HG02610 (cell line): ENCODE data around the gene TRIM43B.
A peak's percentile ranks its signal among the peaks of the same experiment; 100 is the strongest.
"Not testable (repeated sequence)": the region's sequence is repeated elsewhere in the genome, so short reads cannot be mapped to it uniquely, and the experiment has no call there.

Experiments
- ATAC-seq: cut with Tn5 transposase; IDR thresholded peaks from one replicate; pipeline ENCODE4 v1.9.1; 2021; ENCODE audit warnings: mild to moderate bottlenecking, moderate library complexity; ENCODE audit not compliant: unreplicated experiment

The TRIM43B gene

DNA sequence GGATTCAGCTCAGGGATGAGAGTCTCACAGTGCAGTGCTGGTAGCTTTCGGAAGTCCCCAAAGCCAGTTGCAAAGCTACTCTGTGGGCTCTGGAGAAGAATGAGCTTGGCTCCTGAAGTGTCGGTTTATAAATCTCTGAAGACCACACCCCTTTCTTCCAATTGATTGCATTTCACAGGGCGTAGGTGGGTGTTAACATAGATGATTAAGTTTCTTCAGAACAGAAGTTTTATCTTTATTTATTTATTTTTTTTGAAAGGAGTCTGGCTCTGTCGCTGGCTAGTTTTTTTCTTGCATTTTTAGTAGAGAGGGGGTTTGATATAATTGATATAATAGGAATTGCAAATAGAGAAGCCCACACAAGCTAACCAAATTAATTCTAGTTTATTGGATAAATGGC, at the start of gene TRIM43B:
Gene TRIM43B (minus strand): TSS at position 101 of the 400 bp plus-strand sequence. CDS start 2,040 bp downstream, outside the sequence.
- not testable (repeated sequence) for ATAC-seq

GRCh38 chr2:95531254-95531771, 46.8 kb upstream of the TRIM43B start:
- peak; percentile 17 for ATAC-seq

- ATAC-seq: peak; percentile 83
Measured at GRCh38 chr2:95530734-95531133, 46.2 kb upstream of the TRIM43B start.

DNA sequence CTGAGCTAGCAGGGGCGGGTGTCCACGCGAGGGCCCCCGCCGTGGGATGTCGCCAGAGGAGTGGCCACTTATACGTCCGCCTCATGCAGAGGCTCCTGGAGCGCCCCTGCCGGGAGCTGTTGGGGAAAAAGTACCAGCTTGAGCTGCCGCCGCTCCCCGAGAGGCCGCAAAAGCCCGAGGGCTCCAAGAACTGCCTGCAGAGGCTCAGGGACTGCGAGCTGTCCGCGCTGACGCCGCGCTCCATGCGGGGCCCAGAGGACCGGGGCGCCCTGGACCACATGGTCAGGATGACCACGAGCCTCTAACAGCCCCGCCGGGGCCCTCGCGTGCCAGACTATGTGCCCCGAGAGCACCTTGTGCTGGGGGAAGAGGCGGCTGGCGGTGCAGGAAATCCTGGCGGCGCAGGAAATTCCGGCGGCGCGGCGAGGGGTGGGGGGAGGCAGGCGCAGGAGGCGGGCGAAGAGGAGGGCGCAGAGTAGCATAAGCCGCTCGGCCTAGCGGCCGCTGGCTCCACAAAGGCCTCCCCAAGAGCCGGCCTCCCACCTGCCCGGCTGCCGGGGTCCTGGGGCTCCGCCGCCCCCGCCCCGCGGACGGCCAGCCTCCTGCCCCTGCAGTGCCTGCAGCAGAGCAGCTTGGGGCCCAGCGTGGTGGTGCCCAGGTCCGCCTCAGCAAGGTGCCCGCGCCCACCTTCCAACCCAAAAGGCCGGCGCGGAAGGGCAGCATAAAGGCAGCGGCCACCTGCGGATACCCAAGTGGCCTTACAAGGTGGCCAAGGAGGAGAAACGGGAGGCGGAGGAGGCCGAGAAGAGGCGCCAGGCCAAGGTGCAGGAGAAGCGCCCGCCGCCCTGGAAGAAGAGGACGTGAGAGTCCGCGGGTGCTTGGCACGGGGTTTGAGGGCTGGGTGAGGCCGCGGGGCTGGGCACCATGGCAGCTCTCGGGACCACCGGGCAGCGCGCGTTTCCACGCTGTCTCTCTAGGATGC, 42.1 kb upstream of the TRIM43B start:
- peak; percentile 59 for ATAC-seq

DNA sequence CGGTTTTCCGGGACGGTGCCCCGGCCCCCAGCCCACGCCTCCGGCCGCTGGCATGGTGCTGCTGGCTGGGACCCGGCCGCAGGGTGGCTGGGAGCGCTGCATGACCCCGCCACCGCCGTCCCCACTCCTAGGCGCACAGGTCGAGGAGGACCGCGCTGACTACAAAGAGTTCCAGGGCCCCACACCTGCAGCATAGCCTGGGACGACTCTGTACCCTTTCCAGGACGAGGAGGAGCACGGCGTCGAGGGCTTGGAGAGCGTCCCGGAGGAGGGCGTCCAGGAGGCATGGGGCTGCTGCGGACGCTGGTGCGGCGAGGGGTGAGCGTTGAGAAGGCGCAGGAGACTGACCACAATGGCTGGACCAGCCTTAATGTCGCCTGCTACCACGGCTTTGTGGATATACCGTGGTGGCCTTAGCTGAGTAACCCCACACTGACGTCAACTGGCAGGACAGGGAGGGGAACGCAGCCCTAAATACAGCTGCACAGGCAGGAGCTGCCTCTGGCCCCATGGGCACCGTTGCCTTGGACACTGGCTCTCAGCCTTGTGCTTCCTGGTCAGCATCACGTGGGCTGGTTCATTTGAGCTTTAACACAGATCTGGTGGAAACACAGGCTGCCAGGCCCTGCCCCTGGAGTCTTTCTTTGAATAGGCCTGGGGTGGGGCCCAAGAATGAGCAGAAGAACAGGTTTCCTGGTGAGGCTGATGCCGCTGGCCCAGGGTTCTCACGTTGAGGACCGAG, 40.9 kb upstream of the TRIM43B start:
- no peak for ATAC-seq

DNA sequence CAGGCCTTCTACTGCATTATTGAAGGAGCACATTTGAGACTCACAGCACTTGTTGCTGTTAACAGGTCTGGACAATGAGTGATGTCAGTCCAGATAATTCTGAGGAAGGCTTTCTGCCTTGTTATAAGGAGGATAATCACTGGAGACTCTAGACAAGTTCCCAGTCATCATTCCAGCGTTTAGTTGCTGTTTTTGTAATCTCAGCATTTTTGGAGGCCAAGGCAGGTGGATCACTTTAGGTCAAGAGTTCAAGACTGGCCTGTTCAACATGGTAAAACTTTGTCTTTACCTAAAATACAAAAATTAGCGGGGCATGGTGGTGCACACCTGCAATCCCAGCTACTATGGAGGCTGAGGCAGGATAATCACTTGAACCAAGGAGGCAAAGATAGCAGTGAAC, 39.6 kb upstream of the TRIM43B start:
- no peak for ATAC-seq

DNA sequence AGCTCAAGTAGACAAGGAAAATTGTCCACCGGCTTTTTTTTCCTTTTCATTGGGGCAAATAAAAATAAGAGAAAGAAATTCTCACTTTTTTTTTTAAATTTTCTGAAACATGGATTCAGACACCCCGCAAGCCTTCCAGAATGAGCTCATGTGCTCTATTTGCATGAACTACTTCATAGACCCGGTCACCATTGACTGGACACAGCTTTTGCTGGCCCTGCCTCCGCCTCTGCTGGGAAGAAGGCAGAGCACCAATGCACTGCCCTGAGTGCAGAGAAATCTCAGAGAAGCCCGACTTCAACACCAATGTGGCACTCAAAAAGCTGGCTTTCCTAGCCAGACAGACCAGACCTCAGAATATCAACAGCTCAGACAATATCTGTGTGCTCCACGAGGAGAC, 30.2 kb upstream of the TRIM43B start:
- no peak for ATAC-seq

GRCh38 chr2:95514226-95514625, 29.7 kb upstream of the TRIM43B start:
- not testable (repeated sequence) for ATAC-seq

- ATAC-seq: no peak
Measured at GRCh38 chr2:95509408-95509807, 24.9 kb upstream of the TRIM43B start.

GRCh38 chr2:95505222-95505621, 20.7 kb upstream of the TRIM43B start:
- ATAC-seq: no peak

GRCh38 chr2:95500854-95501253, 16.3 kb upstream of the TRIM43B start:
- ATAC-seq: no peak

DNA sequence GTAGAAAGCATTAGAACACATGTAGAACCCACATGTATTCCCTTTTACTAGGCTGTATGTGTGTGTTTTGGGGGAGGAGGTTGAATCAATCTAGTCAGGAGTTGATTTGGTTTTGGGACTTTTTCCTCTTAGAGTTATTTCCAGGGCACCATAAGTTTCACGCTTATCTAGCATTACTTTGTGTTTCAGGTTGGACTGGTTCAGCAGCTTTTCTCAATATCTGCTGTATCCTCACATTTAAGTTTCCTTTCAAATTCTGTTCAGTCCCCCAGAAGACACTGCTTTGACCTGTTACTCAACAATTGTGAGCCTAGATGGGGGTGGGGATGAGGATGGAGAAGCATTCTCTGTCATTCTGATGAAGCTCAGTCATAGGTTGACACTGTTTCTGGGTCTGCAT, 7.5 kb upstream of the TRIM43B start:
- not testable (repeated sequence) for ATAC-seq

DNA sequence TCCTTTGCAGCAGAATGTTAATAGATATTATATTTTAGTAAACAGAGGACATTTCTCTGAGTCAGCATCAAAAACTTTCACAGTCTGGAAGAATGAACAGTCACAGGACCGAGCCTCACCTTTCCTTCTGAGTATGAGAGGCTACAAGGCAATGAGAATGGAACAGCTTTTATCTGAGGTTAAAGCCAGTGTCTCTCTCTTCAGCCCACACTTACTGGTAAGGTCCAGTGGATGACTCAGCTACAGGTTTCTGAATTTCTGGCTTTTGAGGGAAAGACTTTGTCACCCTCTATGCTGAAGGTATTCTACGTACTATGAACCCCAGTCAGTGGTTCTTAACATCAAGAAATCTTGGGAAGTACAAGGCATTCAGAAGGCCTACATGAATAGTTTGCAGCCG, 9.5 kb downstream of the TRIM43B start:
- not testable (repeated sequence) for ATAC-seq

GRCh38 chr2:95467984-95468383, 16.6 kb downstream of the TRIM43B start:
- not testable (repeated sequence) for ATAC-seq

GRCh38 chr2:95466572-95466971, 18.0 kb downstream of the TRIM43B start:
- not testable (repeated sequence) for ATAC-seq

GRCh38 chr2:95463292-95463691, 21.3 kb downstream of the TRIM43B start:
- ATAC-seq: not testable (repeated sequence)

GRCh38 chr2:95445317-95445716, 39.2 kb downstream of the TRIM43B start:
- not testable (repeated sequence) for ATAC-seq

- ATAC-seq: not testable (repeated sequence)
Measured at GRCh38 chr2:95442474-95443099, 42.0 kb downstream of the TRIM43B start.

- ATAC-seq: not testable (repeated sequence)
Measured at GRCh38 chr2:95435872-95436209, 48.7 kb downstream of the TRIM43B start.

GRCh38 chr2:95435162-95435871, 49.2 kb downstream of the TRIM43B start:
- not testable (repeated sequence) for ATAC-seq
